Measurements from ENCODE around the gene CCT7.

DNA sequence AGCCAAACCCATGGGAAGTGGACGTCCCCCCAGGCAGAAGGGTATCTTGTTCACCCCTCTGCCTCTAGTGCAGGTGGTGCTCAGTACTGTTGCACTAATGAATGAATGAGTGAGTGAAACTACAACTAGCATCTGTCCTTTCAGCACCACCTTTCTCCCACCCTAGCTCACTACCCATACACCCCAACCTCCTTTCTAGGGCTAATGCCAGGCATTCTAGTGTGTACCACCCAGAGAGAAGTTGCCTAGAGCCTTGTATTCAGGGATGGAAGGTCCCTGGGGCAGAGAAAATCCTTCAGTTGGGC lies 22.5 kb downstream of the CCT7 start:
- TF ChIP-seq, protein P1, sequence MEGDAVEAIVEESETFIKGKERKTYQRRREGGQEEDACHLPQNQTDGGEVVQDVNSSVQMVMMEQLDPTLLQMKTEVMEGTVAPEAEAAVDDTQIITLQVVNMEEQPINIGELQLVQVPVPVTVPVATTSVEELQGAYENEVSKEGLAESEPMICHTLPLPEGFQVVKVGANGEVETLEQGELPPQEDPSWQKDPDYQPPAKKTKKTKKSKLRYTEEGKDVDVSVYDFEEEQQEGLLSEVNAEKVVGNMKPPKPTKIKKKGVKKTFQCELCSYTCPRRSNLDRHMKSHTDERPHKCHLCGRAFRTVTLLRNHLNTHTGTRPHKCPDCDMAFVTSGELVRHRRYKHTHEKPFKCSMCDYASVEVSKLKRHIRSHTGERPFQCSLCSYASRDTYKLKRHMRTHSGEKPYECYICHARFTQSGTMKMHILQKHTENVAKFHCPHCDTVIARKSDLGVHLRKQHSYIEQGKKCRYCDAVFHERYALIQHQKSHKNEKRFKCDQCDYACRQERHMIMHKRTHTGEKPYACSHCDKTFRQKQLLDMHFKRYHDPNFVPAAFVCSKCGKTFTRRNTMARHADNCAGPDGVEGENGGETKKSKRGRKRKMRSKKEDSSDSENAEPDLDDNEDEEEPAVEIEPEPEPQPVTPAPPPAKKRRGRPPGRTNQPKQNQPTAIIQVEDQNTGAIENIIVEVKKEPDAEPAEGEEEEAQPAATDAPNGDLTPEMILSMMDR (IDR thresholded peaks at IDR 0.05) = no peak
- no peak for TF ChIP-seq POLR2A (IDR thresholded peaks at IDR 0.05)

All from adrenal gland (tissue), 5 donors.